KMS-11 (cell line): ENCODE results near the gene CAMK1G.

Experiments used
- H2AFZ ChIP-seq: fragments of 200-600 bp; sonication (generic); 2 replicates; pipeline ENCODE4 v1.6.1; 2016; ENCODE audit warnings: antibody characterized with exemption, mixed run types, low read depth
- H3K27ac ChIP-seq: fragments of 200-600 bp; sonication (generic); 2 replicates; pipeline ENCODE4 v1.6.1; 2016; ENCODE audit warnings: mild to moderate bottlenecking, mixed run types
- H3K27me3 ChIP-seq: fragments of 200-600 bp; sonication (generic); 2 replicates; pipeline ENCODE4 v1.6.1; 2017; ENCODE audit warnings: mild to moderate bottlenecking, low read depth, mixed run types, moderate library complexity; ENCODE audit not compliant: insufficient read depth
- H3K36me3 ChIP-seq: fragments of 200-600 bp; sonication (generic); 2 replicates; pipeline ENCODE4 v1.6.1; 2017; ENCODE audit warnings: mild to moderate bottlenecking, mixed run types; ENCODE audit not compliant: insufficient read depth
- H3K4me1 ChIP-seq: fragments of 200-600 bp; sonication (generic); 2 replicates; pipeline ENCODE4 v1.6.1; 2016; ENCODE audit warnings: mild to moderate bottlenecking, low read depth, mixed run types; ENCODE audit not compliant: poor library complexity, severe bottlenecking
- H3K4me2 ChIP-seq: fragments of 200-600 bp; sonication (generic); 2 replicates; pipeline ENCODE4 v1.7.0; 2016; ENCODE audit warnings: mild to moderate bottlenecking, mixed run types
- H3K4me3 ChIP-seq: fragments of 200-600 bp; sonication (generic); IDR thresholded peaks from 2 replicates; pipeline ENCODE4 v1.6.1; 2017; ENCODE audit warnings: low read depth, low read length, mixed read lengths; ENCODE audit not compliant: insufficient read depth
- H3K79me2 ChIP-seq: fragments of 200-600 bp; sonication (generic); 2 replicates; pipeline ENCODE4 v1.6.1; 2016; ENCODE audit warnings: low read depth, mixed run types; ENCODE audit not compliant: insufficient read depth
- H3K9ac ChIP-seq: fragments of 200-600 bp; sonication (generic); 2 replicates; pipeline ENCODE4 v1.6.1; 2016; ENCODE audit warnings: mild to moderate bottlenecking, mixed run types
- H4K20me1 ChIP-seq: fragments of 200-600 bp; sonication (generic); 2 replicates; pipeline ENCODE4 v1.6.1; 2016; ENCODE audit warnings: mild to moderate bottlenecking, mixed run types; ENCODE audit not compliant: insufficient read depth
- CTCF ChIP-seq: fragments of 200-600 bp; sonication (generic); conservative IDR thresholded peaks from 2 replicates; pipeline ENCODE4 v1.6.1; 2017; ENCODE audit warnings: low read depth, mild to moderate bottlenecking, antibody characterized with exemption, low read length, moderate library complexity, mixed read lengths

CAMK1G gene

GRCh38 chr1:209634005-209634737 lies 50.7 kb downstream of the CAMK1G start:
- no peak overlapping the region for H3K9ac ChIP-seq
- H3K27me3 ChIP-seq: no peaks in the 10 kb centered on the region
- H3K4me3 ChIP-seq: no peak overlapping the region
- no peak for TF ChIP-seq CTCF
- no peak overlapping the region for H3K27ac ChIP-seq
- no peaks in the 10 kb centered on the region for H3K4me1 ChIP-seq
- no peaks in the 10 kb centered on the region for H4K20me1 ChIP-seq
- H2AFZ ChIP-seq: no peak overlapping the region
- H3K36me3 ChIP-seq: no peaks in the 10 kb centered on the region
- H3K79me2 ChIP-seq: no peaks in the 10 kb centered on the region
- H3K4me2 ChIP-seq: no peak overlapping the region

- Histone ChIP-seq H3K27ac (no peak overlapping the region), H3K27me3 (no peaks in the 10 kb centered on the region), H2AFZ (no peak overlapping the region), H3K36me3 (no peaks in the 10 kb centered on the region), H3K79me2 (no peaks in the 10 kb centered on the region), H3K4me2 (no peak overlapping the region), H3K4me3 (no peak overlapping the region), H4K20me1 (no peaks in the 10 kb centered on the region), H3K9ac (no peak overlapping the region), H3K4me1 (no peaks in the 10 kb centered on the region)
- TF ChIP-seq CTCF: no peak
These were observed 52.3 kb downstream of the CAMK1G start for GRCh38 chr1:209635850-209636249.

DNA sequence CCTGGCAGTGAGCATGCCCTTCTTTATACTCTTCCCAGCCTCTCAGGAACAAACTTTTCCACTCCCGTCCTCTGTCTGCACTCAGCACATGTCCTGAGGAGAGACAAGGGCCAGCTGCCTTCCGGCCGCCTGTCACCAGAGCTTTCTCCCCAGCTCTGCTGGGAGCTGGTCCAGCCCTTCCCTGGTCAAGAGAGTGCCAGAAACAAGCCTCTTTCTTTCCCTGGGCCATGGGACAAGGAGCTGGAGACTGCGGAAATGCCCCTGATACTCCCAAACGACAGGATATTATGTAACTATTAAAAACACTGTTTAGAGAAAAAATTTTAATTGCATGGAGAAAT lies 58.3 kb downstream of the CAMK1G start:
- Histone ChIP-seq H3K27ac (no peak overlapping the region), H3K79me2 (no peaks in the 10 kb centered on the region), H3K36me3 (no peaks in the 10 kb centered on the region), H3K4me3 (no peak overlapping the region), H2AFZ (no peak overlapping the region), H3K9ac (no peak overlapping the region), H3K4me2 (no peak overlapping the region), H4K20me1 (no peaks in the 10 kb centered on the region), H3K27me3 (no peaks in the 10 kb centered on the region), H3K4me1 (no peaks in the 10 kb centered on the region)
- TF ChIP-seq CTCF: no peak

- no peak overlapping the region for H3K4me2 ChIP-seq
- no peak overlapping the region for H3K9ac ChIP-seq
- no peaks in the 10 kb centered on the region for H4K20me1 ChIP-seq
- H3K36me3 ChIP-seq: no peaks in the 10 kb centered on the region
- H3K4me3 ChIP-seq: no peak overlapping the region
- no peaks in the 10 kb centered on the region for H3K79me2 ChIP-seq
- no peaks in the 10 kb centered on the region for H3K27me3 ChIP-seq
- H3K27ac ChIP-seq: no peak overlapping the region
- no peaks in the 10 kb centered on the region for H3K4me1 ChIP-seq
- H2AFZ ChIP-seq: no peak overlapping the region
- TF ChIP-seq CTCF: no peak
These were observed 59.3 kb downstream of the CAMK1G start for GRCh38 chr1:209642816-209643215.
